Measurements from ENCODE around the gene SNAI3. TPM values are rescaled to one million over a fixed set of nuclear protein-coding genes. Genes with fewer than 3 reads are reported as not detected.

Gene SNAI3
- total RNA-seq, 1 donor from 2014 or later = not detected

DNA sequence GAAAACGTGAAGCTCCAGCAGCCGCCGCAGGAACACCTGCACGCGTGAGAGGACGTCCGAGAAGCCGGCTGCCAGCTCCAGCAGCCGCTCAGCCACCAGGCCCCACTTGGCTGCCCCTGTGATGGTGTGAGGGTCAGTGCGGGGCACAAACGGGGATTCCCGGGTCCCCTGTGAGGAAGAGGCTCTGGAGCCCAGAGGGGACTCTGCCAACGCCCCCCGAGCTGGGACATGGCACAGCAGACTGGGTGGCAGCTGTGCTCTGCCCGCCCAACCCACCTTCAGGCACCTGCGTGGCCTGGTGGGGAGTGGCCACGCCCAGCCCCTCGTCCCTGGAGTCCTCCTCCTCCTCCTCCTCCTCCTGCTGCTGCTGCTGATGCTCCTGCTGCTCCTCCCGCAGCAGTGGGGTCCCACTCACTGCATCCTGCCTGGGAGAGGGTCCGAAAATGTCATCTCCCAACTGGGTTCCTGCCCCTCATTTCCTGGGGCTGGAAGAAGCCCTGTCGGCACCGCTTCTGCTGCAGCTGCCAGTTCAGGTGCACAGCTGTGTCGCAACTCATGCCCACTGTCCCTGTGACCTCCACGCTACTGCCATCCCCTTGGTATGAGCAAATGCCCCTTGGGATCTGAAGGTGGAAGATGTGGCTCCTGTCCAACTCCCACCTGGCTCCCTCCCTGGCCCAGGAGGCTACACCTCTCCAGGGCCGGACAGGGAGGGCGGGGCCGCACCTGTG is 47.5 kb upstream of the SNAI3 start:
- Histone ChIP-seq H3K27me3 (ENCODE audit: control insufficient read depth, insufficient read depth, low read length) (no peaks in the 10 kb centered on the region), H3K4me3 (ENCODE audit: low read depth, low read length) (no peak overlapping the region), H3K36me3 (ENCODE audit: control insufficient read depth, insufficient read depth, low read length) (peaks cover 47% of the 10 kb centered on the region)
- FAIRE-seq = no peak
- DNase-seq (ENCODE audit: low read depth) = no peak
- no peak for TF ChIP-seq CTCF (IDR thresholded peaks at IDR 0.05; ENCODE audit: insufficient read depth, low read length, severe bottlenecking)

- peaks cover 45% of the 10 kb centered on the region for H3K36me3 ChIP-seq (ENCODE audit: control insufficient read depth, insufficient read depth, low read length)
- H3K4me3 ChIP-seq (ENCODE audit: low read depth, low read length) = no peak overlapping the region
- FAIRE-seq (no peak), DNase-seq (ENCODE audit: low read depth) (no peak)
- TF ChIP-seq CTCF (IDR thresholded peaks at IDR 0.05; ENCODE audit: insufficient read depth, low read length, severe bottlenecking) = no peak
- H3K27me3 ChIP-seq (ENCODE audit: control insufficient read depth, insufficient read depth, low read length) = no peaks in the 10 kb centered on the region
Measured at GRCh38 chr16:88732961-88733294, 46.6 kb upstream of the SNAI3 start.

GRCh38 chr16:88732172-88732960 is 46.1 kb upstream of the SNAI3 start:
- DNase-seq (ENCODE audit: low read depth) (no peak), FAIRE-seq (no peak)
- no peak for TF ChIP-seq CTCF (IDR thresholded peaks at IDR 0.05; ENCODE audit: insufficient read depth, low read length, severe bottlenecking)
- peaks cover 50% of the 10 kb centered on the region for H3K36me3 ChIP-seq (ENCODE audit: control insufficient read depth, insufficient read depth, low read length)
- no peak overlapping the region for H3K4me3 ChIP-seq (ENCODE audit: low read depth, low read length)
- H3K27me3 ChIP-seq (ENCODE audit: control insufficient read depth, insufficient read depth, low read length) = no peaks in the 10 kb centered on the region

DNA sequence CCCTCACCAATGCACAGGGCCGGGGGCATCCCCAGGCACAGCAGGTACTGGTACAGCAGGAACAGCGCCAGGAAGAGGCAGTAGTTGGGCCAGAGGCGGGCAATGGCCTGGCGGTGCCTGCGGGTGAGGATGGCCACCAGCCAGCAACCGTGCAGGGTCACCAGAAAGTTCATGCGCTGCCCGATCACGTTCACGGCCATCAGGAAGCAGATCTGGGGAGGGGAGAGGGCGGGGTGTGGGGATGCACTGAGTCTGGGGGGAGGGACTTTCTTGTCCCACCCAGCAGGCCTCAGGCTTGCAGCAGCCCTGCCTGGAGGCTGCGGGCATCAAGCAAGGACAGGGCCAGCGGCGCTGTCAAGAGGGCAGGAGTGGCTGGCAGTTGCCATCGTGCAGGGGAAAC is 45.4 kb upstream of the SNAI3 start:
- Histone ChIP-seq H3K36me3 (ENCODE audit: control insufficient read depth, insufficient read depth, low read length) (peaks cover 48% of the 10 kb centered on the region), H3K27me3 (ENCODE audit: control insufficient read depth, insufficient read depth, low read length) (no peaks in the 10 kb centered on the region), H3K4me3 (ENCODE audit: low read depth, low read length) (no peak overlapping the region)
- DNase-seq (ENCODE audit: low read depth) (no peak), FAIRE-seq (no peak)
- no peak for TF ChIP-seq CTCF (IDR thresholded peaks at IDR 0.05; ENCODE audit: insufficient read depth, low read length, severe bottlenecking)

GRCh38 chr16:88730632-88731607 is 44.6 kb upstream of the SNAI3 start:
- DNase-seq (ENCODE audit: low read depth) = no peak
- Histone ChIP-seq H3K4me3 (ENCODE audit: low read depth, low read length) (no peak overlapping the region), H3K27me3 (ENCODE audit: control insufficient read depth, insufficient read depth, low read length) (no peaks in the 10 kb centered on the region), H3K36me3 (ENCODE audit: control insufficient read depth, insufficient read depth, low read length) (peaks cover 46% of the 10 kb centered on the region)
- FAIRE-seq = no peak
- no peak for TF ChIP-seq CTCF (IDR thresholded peaks at IDR 0.05; ENCODE audit: insufficient read depth, low read length, severe bottlenecking)

Measured in bronchial epithelial cell (primary cell).